Measurements from ENCODE around the gene LTN1. TPM values are rescaled to one million over a fixed set of nuclear protein-coding genes. Genes with fewer than 3 reads are reported as not detected.
A peak's percentile ranks its signal among the peaks of the same experiment; 100 is the strongest.

Gene LTN1
- polyA plus RNA-seq, 2 of the 4 experiments (the other 2 are of a cell fraction) = 6.9 to 12.3 TPM

DNA sequence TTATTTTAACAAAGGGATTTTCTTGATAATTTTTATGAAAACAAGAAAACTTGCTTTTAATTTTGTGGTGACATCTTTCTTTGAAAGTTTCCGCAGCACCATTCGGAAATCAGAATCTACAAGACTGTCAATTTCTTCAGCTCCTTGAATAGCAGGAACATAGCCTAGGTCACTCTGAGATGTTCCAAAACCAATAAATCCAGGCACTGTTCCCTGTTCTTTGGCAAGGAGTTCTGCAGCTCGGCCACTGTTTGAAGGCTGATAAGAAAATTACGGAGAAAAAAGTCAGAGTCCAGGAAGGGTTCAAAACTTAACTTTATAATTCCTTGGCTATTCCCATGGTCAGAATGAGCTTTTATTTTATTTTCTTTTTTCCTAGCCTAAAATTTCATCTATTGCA lies 6.0 kb downstream of the LTN1 start:
- FAIRE-seq (no peak), DNase-seq (ENCODE audit: low read depth in 1 of 2, low spot score in 1 of 2) (no peak), ATAC-seq (no peak)
- 94% methylated on average over 4 of the region's 4 CpGs for WGBS (ENCODE audit: missing lambda C conversion rate)
- Histone ChIP-seq H3K4me2 (no peak overlapping the region), H3K27ac (no peak overlapping the region), H3K9me3 (no peaks in the 10 kb centered on the region), H3K4me1 (0 out of 3 replicates have a peak, but pooled peaks cover 6% of the 10 kb centered on the region), H3K4me3 (no peak overlapping the region)
- CTCF ChIA-PET = no interaction called here
- POLR2A ChIA-PET = interaction anchor here (0.8 kb wide), 1 partner anchor 16 kb away, joined by 3 read pairs; no protein-coding TSS in a partner anchor
- no peak for TF ChIP-seq KDM5A (IDR thresholded peaks at IDR 0.05)
- no peak for TF ChIP-seq KDM1A (IDR thresholded peaks at IDR 0.05; ENCODE audit: low read depth)
- TF ChIP-seq, protein P1, sequence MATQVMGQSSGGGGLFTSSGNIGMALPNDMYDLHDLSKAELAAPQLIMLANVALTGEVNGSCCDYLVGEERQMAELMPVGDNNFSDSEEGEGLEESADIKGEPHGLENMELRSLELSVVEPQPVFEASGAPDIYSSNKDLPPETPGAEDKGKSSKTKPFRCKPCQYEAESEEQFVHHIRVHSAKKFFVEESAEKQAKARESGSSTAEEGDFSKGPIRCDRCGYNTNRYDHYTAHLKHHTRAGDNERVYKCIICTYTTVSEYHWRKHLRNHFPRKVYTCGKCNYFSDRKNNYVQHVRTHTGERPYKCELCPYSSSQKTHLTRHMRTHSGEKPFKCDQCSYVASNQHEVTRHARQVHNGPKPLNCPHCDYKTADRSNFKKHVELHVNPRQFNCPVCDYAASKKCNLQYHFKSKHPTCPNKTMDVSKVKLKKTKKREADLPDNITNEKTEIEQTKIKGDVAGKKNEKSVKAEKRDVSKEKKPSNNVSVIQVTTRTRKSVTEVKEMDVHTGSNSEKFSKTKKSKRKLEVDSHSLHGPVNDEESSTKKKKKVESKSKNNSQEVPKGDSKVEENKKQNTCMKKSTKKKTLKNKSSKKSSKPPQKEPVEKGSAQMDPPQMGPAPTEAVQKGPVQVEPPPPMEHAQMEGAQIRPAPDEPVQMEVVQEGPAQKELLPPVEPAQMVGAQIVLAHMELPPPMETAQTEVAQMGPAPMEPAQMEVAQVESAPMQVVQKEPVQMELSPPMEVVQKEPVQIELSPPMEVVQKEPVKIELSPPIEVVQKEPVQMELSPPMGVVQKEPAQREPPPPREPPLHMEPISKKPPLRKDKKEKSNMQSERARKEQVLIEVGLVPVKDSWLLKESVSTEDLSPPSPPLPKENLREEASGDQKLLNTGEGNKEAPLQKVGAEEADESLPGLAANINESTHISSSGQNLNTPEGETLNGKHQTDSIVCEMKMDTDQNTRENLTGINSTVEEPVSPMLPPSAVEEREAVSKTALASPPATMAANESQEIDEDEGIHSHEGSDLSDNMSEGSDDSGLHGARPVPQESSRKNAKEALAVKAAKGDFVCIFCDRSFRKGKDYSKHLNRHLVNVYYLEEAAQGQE (IDR thresholded peaks at IDR 0.05) = no peak
- TF ChIP-seq, protein P2, sequence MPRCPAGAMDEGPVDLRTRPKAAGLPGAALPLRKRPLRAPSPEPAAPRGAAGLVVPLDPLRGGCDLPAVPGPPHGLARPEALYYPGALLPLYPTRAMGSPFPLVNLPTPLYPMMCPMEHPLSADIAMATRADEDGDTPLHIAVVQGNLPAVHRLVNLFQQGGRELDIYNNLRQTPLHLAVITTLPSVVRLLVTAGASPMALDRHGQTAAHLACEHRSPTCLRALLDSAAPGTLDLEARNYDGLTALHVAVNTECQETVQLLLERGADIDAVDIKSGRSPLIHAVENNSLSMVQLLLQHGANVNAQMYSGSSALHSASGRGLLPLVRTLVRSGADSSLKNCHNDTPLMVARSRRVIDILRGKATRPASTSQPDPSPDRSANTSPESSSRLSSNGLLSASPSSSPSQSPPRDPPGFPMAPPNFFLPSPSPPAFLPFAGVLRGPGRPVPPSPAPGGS (IDR thresholded peaks at IDR 0.05) = no peak
- TF ChIP-seq FOXS1 (CRISPR knock-in tag; IDR thresholded peaks at IDR 0.05) = no peak
- no peak for TF ChIP-seq ESRRA (IDR thresholded peaks at IDR 0.05; ENCODE audit: borderline replicate concordance, low read length)
- TF ChIP-seq HDAC2 (IDR thresholded peaks at IDR 0.05) = no peak
- no peak for TF ChIP-seq BHLHE40 (IDR thresholded peaks at IDR 0.05; ENCODE audit: low read depth, low read length)
- no peak for TF ChIP-seq GATA3 (IDR thresholded peaks at IDR 0.05; ENCODE audit: borderline replicate concordance)
- TF ChIP-seq SREBF2 (IDR thresholded peaks at IDR 0.05) = no peak
- TF ChIP-seq, protein P3, sequence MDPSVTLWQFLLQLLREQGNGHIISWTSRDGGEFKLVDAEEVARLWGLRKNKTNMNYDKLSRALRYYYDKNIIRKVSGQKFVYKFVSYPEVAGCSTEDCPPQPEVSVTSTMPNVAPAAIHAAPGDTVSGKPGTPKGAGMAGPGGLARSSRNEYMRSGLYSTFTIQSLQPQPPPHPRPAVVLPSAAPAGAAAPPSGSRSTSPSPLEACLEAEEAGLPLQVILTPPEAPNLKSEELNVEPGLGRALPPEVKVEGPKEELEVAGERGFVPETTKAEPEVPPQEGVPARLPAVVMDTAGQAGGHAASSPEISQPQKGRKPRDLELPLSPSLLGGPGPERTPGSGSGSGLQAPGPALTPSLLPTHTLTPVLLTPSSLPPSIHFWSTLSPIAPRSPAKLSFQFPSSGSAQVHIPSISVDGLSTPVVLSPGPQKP (IDR thresholded peaks at IDR 0.05; ENCODE audit: low read depth, low read length) = no peak
- no peak for TF ChIP-seq JUNB (IDR thresholded peaks at IDR 0.05)
- TF ChIP-seq CHD4 (IDR thresholded peaks at IDR 0.05; ENCODE audit: borderline replicate concordance) = no peak
- no peak for TF ChIP-seq JUN (IDR thresholded peaks at IDR 0.05)

DNA sequence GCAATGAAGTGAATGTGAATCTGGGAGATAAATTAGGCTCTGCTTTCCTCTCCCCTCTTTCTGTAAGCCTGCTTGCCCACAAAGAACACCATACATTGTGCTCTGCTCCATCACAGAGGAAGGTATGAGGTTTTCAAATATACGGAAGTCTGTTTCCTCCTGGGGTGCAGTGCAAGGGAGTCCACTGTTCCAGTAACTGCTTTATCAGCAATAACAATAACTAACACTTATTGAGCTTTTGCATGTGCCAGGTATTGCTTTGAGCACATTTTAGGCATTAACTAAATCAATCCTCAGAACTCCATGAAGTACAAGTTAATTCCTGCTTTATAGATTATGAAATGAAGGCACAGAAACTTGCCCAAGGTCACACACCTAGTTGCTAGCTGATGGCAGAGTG lies 10.0 kb downstream of the LTN1 start:
- Histone ChIP-seq H3K4me2 (no peak overlapping the region), H3K4me3 (no peak overlapping the region), H3K9me3 (no peaks in the 10 kb centered on the region), H3K4me1 (no peaks in the 10 kb centered on the region), H3K27ac (no peak overlapping the region)
- FAIRE-seq (no peak), ATAC-seq (no peak), DNase-seq (ENCODE audit: low read depth in 1 of 2, low spot score in 1 of 2) (no peak)
- POLR2A ChIA-PET = no interaction called here
- whole genome bisulfite sequencing (ENCODE audit: missing lambda C conversion rate) = 100% methylated on average over 1 of the region's 1 CpG
- CTCF ChIA-PET = no interaction called here
- TF ChIP-seq HOXA7 (CRISPR knock-in tag; IDR thresholded peaks at IDR 0.05) (no peak), MAFK (IDR thresholded peaks at IDR 0.05; ENCODE audit: partially characterized antibody) (peak; percentile 14)

DNA sequence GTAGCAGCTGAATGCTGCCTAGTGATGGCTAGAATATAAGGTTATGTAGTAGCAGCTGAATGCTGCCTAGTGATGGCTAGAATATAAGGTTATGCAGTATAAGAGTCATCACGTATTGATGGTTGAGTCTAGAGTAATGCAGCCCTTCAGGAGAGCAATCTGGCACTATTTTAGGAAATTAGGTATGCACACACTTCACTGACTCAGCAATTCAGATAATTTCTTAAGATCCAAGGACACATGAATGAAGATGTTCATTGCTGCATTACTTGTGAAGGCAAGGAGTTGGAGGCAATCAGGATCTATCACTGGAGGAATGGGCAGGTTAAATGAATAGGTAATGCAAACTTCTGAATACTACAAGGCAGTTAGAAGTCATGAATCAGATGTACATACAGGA lies 13.6 kb downstream of the LTN1 start:
- ChIA-PET CTCF (no interaction called here), POLR2A (no interaction called here)
- Histone ChIP-seq H3K9me3 (no peaks in the 10 kb centered on the region), H3K4me2 (no peak overlapping the region), H3K27ac (no peak overlapping the region), H3K4me3 (no peak overlapping the region), H3K4me1 (no peaks in the 10 kb centered on the region)
- no peak for TF ChIP-seq CEBPB (IDR thresholded peaks at IDR 0.05)
- TF ChIP-seq SREBF2 (IDR thresholded peaks at IDR 0.05) = no peak
- peak; percentile 69 for TF ChIP-seq MAFK (IDR thresholded peaks at IDR 0.05; ENCODE audit: partially characterized antibody)
- WGBS (ENCODE audit: missing lambda C conversion rate) = 80% methylated on average over 1 of the region's 1 CpG
- ATAC-seq = no peak
- no peak for DNase-seq (ENCODE audit: low read depth in 1 of 2, low spot score in 1 of 2)
- FAIRE-seq = no peak

All from A549 (cell line).